K562 (cell line): ENCODE results near the gene TSPAN14. TPM values are rescaled to one million over a fixed set of nuclear protein-coding genes. Genes with fewer than 3 reads are reported as not detected.

Experiments used
- ATAC-seq: fragments of 200-7000 bp; cut with Tn5 transposase; 3 replicates; pipeline ENCODE4 v1.9.1; 2020; ENCODE audit warnings: moderate library complexity
- BruUV-seq: library from RNA; stranded (reverse); fragments of 400-500 nt; replicated peaks from 2 replicates; lab custom pipeline; 2021; lab: Mats Ljungman, UMichigan
- CTCF ChIA-PET: fragments of 300-600 bp; formaldehyde crosslinking; extraction: SDS; loops from one replicate; lab custom pipeline; 2021; ENCODE audit warnings: low intra/inter-chr PET ratio; lab: Yijun Ruan, JAX
- POLR2A ChIA-PET: fragments of 300-600, 350-650 bp; sonication (Branson Sonifier 250); formaldehyde crosslinking; extraction: SDS; loops from one replicate; lab custom pipeline; 2021; ENCODE audit warnings: antibody characterized with exemption, inconsistent platforms; lab: Yijun Ruan, JAX
- DNase-seq, 4 experiments: peaks; one replicate each; pipeline versions ENCODE4 v3.0.0 to v3.0.0-alpha.2; 2011 to 2018; ENCODE audit warnings: low spot score in 3 of 4, mixed read lengths in 3 of 4; ENCODE audit errors: extremely low read depth in 1 of 4
- FAIRE-seq: peaks from 2 replicates; lab custom pipeline; 2011; peaks lifted over from hg19 to GRCh38; lab: Jason Lieb, UNC
- H2AFZ ChIP-seq: 2 replicates; pipeline ENCODE4 v1.6.0; 2011; ENCODE audit warnings: low read depth, low read length, control low read depth, inconsistent platforms
- H3K27ac ChIP-seq: fragments of 200-600 bp; 3 replicates; pipeline ENCODE4 v1.8.0; 2011; ENCODE audit warnings: low read depth, mild to moderate bottlenecking, control low read depth, inconsistent platforms, low read length, moderate library complexity, mixed read lengths; ENCODE audit errors: extremely low read depth
- H3K27me3 ChIP-seq, 2 experiments: fragments of 300-600 bp in 1 of 2; 2 replicates in 1 of 2; 3 replicates in 1 of 2; pipeline versions ENCODE4 v1.6.0 to v1.8.0; 2011; ENCODE audit warnings: inconsistent platforms in 2 of 2, low read length in 2 of 2, mild to moderate bottlenecking in 1 of 2, mixed read lengths in 1 of 2, moderate library complexity in 1 of 2; ENCODE audit not compliant: control insufficient read depth in 2 of 2, insufficient read depth in 2 of 2
- H3K36me3 ChIP-seq: fragments of 300-600 bp; 3 replicates; pipeline ENCODE4 v1.8.0; 2011; ENCODE audit warnings: mild to moderate bottlenecking, low read length, inconsistent platforms; ENCODE audit not compliant: control insufficient read depth, insufficient read depth
- H3K4me1 ChIP-seq, 2 experiments: fragments of 200-600 bp in 1 of 2; replicated peaks in 1 of 2; 2 replicates in 1 of 2; 3 replicates in 1 of 2; pipeline versions ENCODE4 v1.5.1 to v1.8.0; 2011; ENCODE audit warnings: inconsistent platforms in 2 of 2, low read length in 2 of 2, mild to moderate bottlenecking in 1 of 2, mixed read lengths in 1 of 2, moderate library complexity in 1 of 2; ENCODE audit not compliant: control insufficient read depth in 2 of 2, insufficient read depth in 2 of 2
- H3K4me2 ChIP-seq: 2 replicates; pipeline ENCODE4 v1.6.1; 2011; ENCODE audit warnings: low read length, control low read depth, inconsistent platforms, mixed read lengths; ENCODE audit not compliant: insufficient read depth
- H3K4me3 ChIP-seq: fragments of 200-600 bp; sonication (generic), shearing (Covaris generic); 2 replicates; pipeline ENCODE4 v1.5.1; 2016; ENCODE audit warnings: control low read depth, inconsistent platforms
- H3K79me2 ChIP-seq: fragments of 200-600 bp; 3 replicates; pipeline ENCODE4 v1.8.0; 2011; ENCODE audit warnings: low read length, inconsistent platforms; ENCODE audit not compliant: control insufficient read depth, insufficient read depth
- H3K9ac ChIP-seq, 2 experiments: 2 replicates each; pipeline versions ENCODE4 v1.6.0 to v1.6.1; 2011; ENCODE audit warnings: low read depth in 2 of 2, low read length in 2 of 2, control low read depth in 1 of 2, inconsistent platforms in 1 of 2, mild to moderate bottlenecking in 1 of 2, mixed read lengths in 1 of 2; ENCODE audit not compliant: insufficient read depth in 1 of 2
- H3K9me1 ChIP-seq: one replicate; pipeline ENCODE4 v1.6.0; 2011; ENCODE audit warnings: inconsistent platforms, mild to moderate bottlenecking, low read length, moderate library complexity; ENCODE audit not compliant: control insufficient read depth, insufficient read depth
- H3K9me3 ChIP-seq: replicated peaks from 2 replicates; pipeline ENCODE4 v1.5.1; 2011; ENCODE audit warnings: low read depth, low read length, inconsistent platforms; ENCODE audit not compliant: control insufficient read depth, insufficient read depth
- H4K20me1 ChIP-seq: replicated peaks from 2 replicates; pipeline ENCODE4 v1.6.1; 2011; ENCODE audit warnings: low read length, inconsistent platforms, mixed read lengths; ENCODE audit not compliant: control insufficient read depth, insufficient read depth
- CBX3 ChIP-seq, 2 experiments: IDR thresholded peaks; 1 replicate in 1 of 2; 2 replicates in 1 of 2; pipeline ENCODE4 v1.6.1; 2012; ENCODE audit warnings: inconsistent platforms in 2 of 2, low read length in 2 of 2, borderline replicate concordance in 1 of 2, control low read depth in 1 of 2
- CTCFL ChIP-seq: IDR thresholded peaks from 2 replicates; pipeline ENCODE4 v1.6.1; 2011; ENCODE audit warnings: borderline replicate concordance, low read depth, mild to moderate bottlenecking, moderate library complexity, low read length; ENCODE audit not compliant: insufficient read depth, poor library complexity, severe bottlenecking
- GTF2A2 ChIP-seq: IDR thresholded peaks from 2 replicates; pipeline ENCODE4 v1.6.1; 2016; ENCODE audit warnings: mild to moderate bottlenecking, missing genetic modification characterization, missing compliant biosample characterization
- JUND ChIP-seq, 2 experiments: IDR thresholded peaks; 2 replicates in 1 of 2; 3 replicates in 1 of 2; pipeline ENCODE4 v1.6.1; 2011; ENCODE audit warnings: borderline replicate concordance in 2 of 2, low read depth in 2 of 2, low read length in 2 of 2, improper control_type of control experiment in 1 of 2, missing biosample characterization in 1 of 2, missing genetic modification characterization in 1 of 2, missing genetic modification reagents in 1 of 2
- POU5F1 ChIP-seq: fragments of 150-350 bp; IDR thresholded peaks from 2 replicates; pipeline ENCODE4 v1.6.1; 2014; ENCODE audit warnings: borderline replicate concordance, low read length, low read depth, mild to moderate bottlenecking; ENCODE audit not compliant: partially characterized antibody
- SAFB2 ChIP-seq: fragments of 200-400 bp; formaldehyde crosslinking; IDR thresholded peaks from 2 replicates; pipeline ENCODE4 v1.6.1; 2018; ENCODE audit warnings: borderline replicate concordance, low read length, low read depth, moderate library complexity; ENCODE audit not compliant: severe bottlenecking
- SMAD2 ChIP-seq: fragments of 150-350 bp; IDR thresholded peaks from 2 replicates; pipeline ENCODE4 v1.6.1; 2014; ENCODE audit warnings: low read depth, mild to moderate bottlenecking, low read length
- SMARCA5 ChIP-seq: fragments of 450-650 bp; IDR thresholded peaks from 2 replicates; pipeline ENCODE4 v1.6.1; 2016
- ZKSCAN3 ChIP-seq: fragments of 250-450 bp; sonication (Bioruptor Pico); IDR thresholded peaks from 2 replicates; pipeline ENCODE4 v1.4.0; 2020
- ZNF12 ChIP-seq: sonication (generic); formaldehyde crosslinking; IDR thresholded peaks from 2 replicates; pipeline ENCODE4 v1.4.0; 2020; ENCODE audit warnings: mild to moderate bottlenecking, missing genetic modification reagents
- ZNF75A ChIP-seq: fragments of 450-650 bp; formaldehyde crosslinking; IDR thresholded peaks from 2 replicates; pipeline ENCODE4 v1.4.0; 2020; ENCODE audit warnings: mild to moderate bottlenecking
- ZNF79 ChIP-seq: fragments of 250-450 bp; sonication (Bioruptor Pico); IDR thresholded peaks from 2 replicates; pipeline ENCODE4 v1.4.0; 2020; ENCODE audit warnings: low read depth, mild to moderate bottlenecking, moderate library complexity
- whole genome bisulfite sequencing: fragments of 100-300 bp; shearing (Covaris generic); methylation state at CpG from one replicate; pipeline ENCODE4 v1.1.6; 2016; ENCODE audit warnings: low coverage, mixed read lengths; ENCODE audit not compliant: insufficient coverage; ENCODE audit errors: missing lambda C conversion rate; 5-methylcytosine and 5-hydroxymethylcytosine counted together
- in situ Hi-C: fragments of 300-500 bp; cut with MboI; formaldehyde crosslinking; loops from 4 replicates; pipeline ENCODE4 v1.15.0; 2018; ENCODE audit warnings: inconsistent platforms, mixed read lengths
- intact Hi-C: fragments of 100-400 bp; cut with micrococcal nuclease; formaldehyde crosslinking; loops from 2 replicates; pipeline ENCODE4 v1.14.2; 2022
- polyA plus RNA-seq, 8 experiments: library from polyadenylated mRNA; depleted of rRNA in 4 of 8; stranded (reverse) in 5 of 8; unstranded in 3 of 8; fragments of >200 nt; fragmentation: Nextera tagmentation in 2 of 8; fragmentation: Illumina TruSeq in 1 of 8; extraction: Ambion mirVana in 2 of 8; extraction: Trizol in 1 of 8; gene quantifications; 2 replicates each; pipeline versions ENCODE4 v1.2.1 to v1.2.3, GENCODE V29; 2011 to 2014; ENCODE audit warnings: inconsistent platforms in 1 of 8, missing spikeins in 1 of 8
- total RNA-seq, 7 experiments: library from RNA; depleted of rRNA in 6 of 7; stranded (reverse); fragments of >200 nt in 6 of 7; fragmentation: Illumina TruSeq in 2 of 7; extraction: Trizol in 2 of 7; gene quantifications; 2 replicates each; pipeline versions ENCODE4 v1.2.1 to v1.2.3, GENCODE V29; 2011 to 2021; ENCODE audit warnings: low replicate concordance in 1 of 7
- TF ChIP-seq, protein P1 (sequence below): fragments of 250-450 bp; sonication (Bioruptor Pico); IDR thresholded peaks from 2 replicates; pipeline ENCODE4 v1.8.0; 2022; ENCODE audit warnings: inconsistent platforms
- TF ChIP-seq, protein P2 (sequence below): sonication (generic); formaldehyde crosslinking; IDR thresholded peaks from 2 replicates; pipeline ENCODE4 v1.8.0; 2022; ENCODE audit warnings: missing genetic modification reagents, mild to moderate bottlenecking, moderate library complexity, borderline replicate concordance
- TF ChIP-seq, protein P3 (sequence below): sonication (generic); formaldehyde crosslinking; IDR thresholded peaks from 2 replicates; pipeline ENCODE4 v1.8.1; 2023; ENCODE audit warnings: mild to moderate bottlenecking, missing genetic modification reagents

The TSPAN14 gene
- total and polyA plus RNA-seq, 9 of the 15 experiments (the other 6 are each of a cell fraction or from before 2014, with no cell fraction given), result 5.8 to 92.9 (median 23.3) TPM

DNA sequence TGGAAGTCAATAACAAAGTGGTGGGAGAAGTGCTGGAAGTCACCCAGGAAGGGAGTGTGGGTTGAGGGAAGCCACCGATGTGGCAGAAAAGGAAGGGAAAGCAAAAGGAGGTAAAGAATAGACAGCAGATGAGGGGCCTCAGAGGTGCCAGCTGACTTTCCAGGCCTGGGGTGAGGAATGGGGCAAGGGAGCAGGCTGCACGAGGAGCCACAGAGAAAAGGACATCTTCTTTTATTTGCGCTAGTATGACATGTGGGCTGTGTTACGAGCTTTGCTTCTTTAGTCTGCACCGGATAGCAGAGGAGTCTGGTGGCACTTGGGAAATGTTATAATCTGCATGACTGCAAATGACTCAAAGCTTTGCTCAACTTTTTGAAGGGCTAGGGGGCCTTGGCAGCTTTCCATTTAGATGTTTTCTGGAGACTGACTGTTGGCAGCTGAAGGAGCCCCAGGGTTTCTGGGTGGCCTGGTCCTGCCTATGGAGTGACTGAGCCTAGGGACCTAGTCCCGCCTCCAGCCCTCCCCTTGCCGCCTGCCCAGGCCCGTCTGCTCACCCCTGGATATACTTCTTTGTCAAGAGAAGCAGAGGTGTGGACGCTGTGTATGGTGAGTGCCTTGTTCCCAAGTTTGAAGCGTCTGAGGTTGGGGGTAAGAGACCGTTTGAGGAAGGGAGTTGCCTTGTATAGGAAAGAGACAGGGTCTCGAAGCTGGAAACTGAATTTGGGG is 40.7 kb upstream of the TSPAN14 start:
- FAIRE-seq, result no peak
- peak overlapping the region in 1 of 2 experiments; percentile 27; a peak in 1 of 4 replicates for H3K9ac ChIP-seq
- DNase-seq, result no peak
- CTCF ChIA-PET, result no interaction called here
- in situ Hi-C loops (no loop called here), intact Hi-C loops (no loop called here)
- H3K36me3 ChIP-seq, result no peaks in the 10 kb centered on the region
- H3K4me3 ChIP-seq, result no peak overlapping the region
- H3K27ac ChIP-seq, result no peak overlapping the region
- 21% methylated on average over 12 of the region's 12 CpGs for WGBS
- no peaks in the 10 kb centered on the region for H3K9me1 ChIP-seq
- peak overlapping the region; percentile 37; the same call in 1 of the 2 replicates for H2AFZ ChIP-seq
- peaks cover 16 to 26% of the 10 kb centered on the region in 2 experiments for H3K4me1 ChIP-seq
- peaks cover under 1 to 19% of the 10 kb centered on the region in 2 experiments; a peak in 3 of 5 replicates for H3K27me3 ChIP-seq
- BruUV-seq, result no TSS peak
- no peaks in the 10 kb centered on the region for H3K9me3 ChIP-seq
- peak; percentile 51 for ATAC-seq
- POLR2A ChIA-PET, result interaction anchor here (0.6 kb wide), 2 partner anchors 130 to 249 kb away, joined by 3 read pairs; no protein-coding TSS in a partner anchor
- no peaks in the 10 kb centered on the region for H4K20me1 ChIP-seq
- H3K79me2 ChIP-seq, result no peaks in the 10 kb centered on the region
- H3K4me2 ChIP-seq, result peak overlapping the region; percentile 6; the same call in 1 of the 2 replicates
- TF ChIP-seq JUND (IDR thresholded peaks at IDR 0.05; ENCODE audit: borderline replicate concordance, low read depth, low read length) (no peak), JUND (tag; IDR thresholded peaks at IDR 0.05; ENCODE audit: borderline replicate concordance, low read depth, low read length) (no peak), ZKSCAN3 (CRISPR knock-in tag) (no peak), POU5F1 (no peak), ZNF12 (no peak), SAFB2 (no peak), GTF2A2 (tag) (no peak), SMARCA5 (no peak), CBX3 (IDR thresholded peaks at IDR 0.05; ENCODE audit: borderline replicate concordance in 1 of 2, low read length in 2 of 2) (no peak), CTCFL (no peak), SMAD2 (no peak), ZNF75A (CRISPR knock-in tag) (no peak), ZNF79 (CRISPR knock-in tag) (no peak)
- TF ChIP-seq, protein P1, sequence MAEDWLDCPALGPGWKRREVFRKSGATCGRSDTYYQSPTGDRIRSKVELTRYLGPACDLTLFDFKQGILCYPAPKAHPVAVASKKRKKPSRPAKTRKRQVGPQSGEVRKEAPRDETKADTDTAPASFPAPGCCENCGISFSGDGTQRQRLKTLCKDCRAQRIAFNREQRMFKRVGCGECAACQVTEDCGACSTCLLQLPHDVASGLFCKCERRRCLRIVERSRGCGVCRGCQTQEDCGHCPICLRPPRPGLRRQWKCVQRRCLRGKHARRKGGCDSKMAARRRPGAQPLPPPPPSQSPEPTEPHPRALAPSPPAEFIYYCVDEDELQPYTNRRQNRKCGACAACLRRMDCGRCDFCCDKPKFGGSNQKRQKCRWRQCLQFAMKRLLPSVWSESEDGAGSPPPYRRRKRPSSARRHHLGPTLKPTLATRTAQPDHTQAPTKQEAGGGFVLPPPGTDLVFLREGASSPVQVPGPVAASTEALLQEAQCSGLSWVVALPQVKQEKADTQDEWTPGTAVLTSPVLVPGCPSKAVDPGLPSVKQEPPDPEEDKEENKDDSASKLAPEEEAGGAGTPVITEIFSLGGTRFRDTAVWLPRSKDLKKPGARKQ (CRISPR knock-in tag), result no peak
- TF ChIP-seq, protein P2, sequence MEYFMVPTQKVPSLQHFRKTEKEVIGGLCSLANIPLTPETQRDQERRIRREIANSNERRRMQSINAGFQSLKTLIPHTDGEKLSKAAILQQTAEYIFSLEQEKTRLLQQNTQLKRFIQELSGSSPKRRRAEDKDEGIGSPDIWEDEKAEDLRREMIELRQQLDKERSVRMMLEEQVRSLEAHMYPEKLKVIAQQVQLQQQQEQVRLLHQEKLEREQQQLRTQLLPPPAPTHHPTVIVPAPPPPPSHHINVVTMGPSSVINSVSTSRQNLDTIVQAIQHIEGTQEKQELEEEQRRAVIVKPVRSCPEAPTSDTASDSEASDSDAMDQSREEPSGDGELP, result no peak
- TF ChIP-seq, protein P3, sequence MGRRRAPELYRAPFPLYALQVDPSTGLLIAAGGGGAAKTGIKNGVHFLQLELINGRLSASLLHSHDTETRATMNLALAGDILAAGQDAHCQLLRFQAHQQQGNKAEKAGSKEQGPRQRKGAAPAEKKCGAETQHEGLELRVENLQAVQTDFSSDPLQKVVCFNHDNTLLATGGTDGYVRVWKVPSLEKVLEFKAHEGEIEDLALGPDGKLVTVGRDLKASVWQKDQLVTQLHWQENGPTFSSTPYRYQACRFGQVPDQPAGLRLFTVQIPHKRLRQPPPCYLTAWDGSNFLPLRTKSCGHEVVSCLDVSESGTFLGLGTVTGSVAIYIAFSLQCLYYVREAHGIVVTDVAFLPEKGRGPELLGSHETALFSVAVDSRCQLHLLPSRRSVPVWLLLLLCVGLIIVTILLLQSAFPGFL (CRISPR knock-in tag), result no peak
